HUDEP-2 (cell line): Measurements from ENCODE around the gene ABCB10.
"Not testable (repeated sequence)": the region's sequence is repeated elsewhere in the genome, so short reads cannot be mapped to it uniquely, and the experiment has no call there.

ENCODE experiments used
- DNase-seq, 76 experiments: peaks; one replicate each; lab custom pipeline; 2025; ENCODE audit not compliant: unreplicated experiment in 76 of 76; lab: John Stamatoyannopoulos, UW

The ABCB10 gene

DNA sequence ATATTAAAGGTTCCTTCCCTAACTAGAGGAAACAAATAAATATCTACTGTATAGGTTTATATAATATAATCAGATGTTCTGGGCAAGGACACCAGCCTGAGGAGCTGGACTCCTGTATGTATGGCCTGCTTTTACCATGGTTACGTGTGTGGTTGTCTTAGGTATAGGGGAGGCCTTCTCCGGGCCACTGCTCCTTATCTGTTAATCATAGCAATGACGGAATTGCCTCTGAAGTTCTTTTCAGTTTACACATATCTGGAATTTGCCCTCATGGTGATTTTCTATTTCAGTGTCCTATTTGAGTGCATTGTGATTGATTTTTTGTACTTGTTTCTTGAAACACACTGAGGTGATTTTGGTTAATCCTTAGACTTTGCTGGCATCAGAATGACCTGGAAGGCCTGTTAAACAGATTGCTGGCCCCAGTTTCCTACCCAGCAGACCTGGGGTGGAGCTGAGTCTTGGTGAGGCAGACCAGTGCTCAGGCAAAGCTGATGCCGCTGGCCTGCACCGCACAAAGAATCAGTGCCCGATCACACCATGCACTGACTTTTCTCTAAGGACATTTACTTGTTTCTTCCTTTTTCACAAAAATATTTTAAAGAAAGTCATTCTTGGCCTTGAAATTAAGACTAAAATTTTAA is 18.5 kb downstream of the ABCB10 start:
- no peak for DNase-seq

DNA sequence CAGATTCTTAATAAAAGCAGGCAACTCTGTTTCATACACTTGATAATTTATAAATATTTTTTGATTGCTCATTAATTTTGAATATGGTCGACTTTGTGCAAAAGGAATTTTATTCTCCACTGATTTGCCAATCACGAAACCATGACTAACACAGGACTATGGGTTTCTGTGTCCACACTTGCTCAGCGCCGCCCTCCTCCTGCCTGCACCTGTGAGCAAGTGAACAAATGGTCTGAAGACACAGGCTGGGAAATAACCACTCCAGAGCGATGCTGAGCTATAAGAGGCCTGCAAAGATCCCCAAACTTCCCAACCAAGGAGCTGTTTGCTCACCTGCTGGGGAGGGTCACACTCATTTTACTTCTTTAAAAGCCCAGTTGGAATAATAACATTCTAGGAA is 19.6 kb downstream of the ABCB10 start:
- DNase-seq: no peak

DNA sequence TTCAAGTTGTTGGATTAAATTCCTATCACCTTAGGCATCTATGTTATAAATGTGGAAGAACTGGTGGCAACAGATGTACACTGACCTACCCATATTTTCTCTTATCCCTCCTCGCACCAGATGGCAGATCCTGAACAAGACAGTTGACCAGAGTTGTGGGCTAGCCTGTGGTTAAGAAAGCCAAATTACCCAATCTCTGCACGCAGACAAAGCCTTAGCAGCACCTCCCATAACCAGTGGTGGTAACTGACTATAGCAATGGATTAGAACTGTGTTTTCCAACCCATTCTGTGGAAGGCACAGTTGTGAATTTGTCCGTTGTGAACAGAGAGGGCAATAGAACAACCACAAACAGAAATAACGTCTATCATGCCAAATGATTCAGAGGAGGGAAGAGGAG is 20.6 kb downstream of the ABCB10 start:
- peak in 6 of 76 experiments; percentile 5 to 57 (median 23) for DNase-seq

DNA sequence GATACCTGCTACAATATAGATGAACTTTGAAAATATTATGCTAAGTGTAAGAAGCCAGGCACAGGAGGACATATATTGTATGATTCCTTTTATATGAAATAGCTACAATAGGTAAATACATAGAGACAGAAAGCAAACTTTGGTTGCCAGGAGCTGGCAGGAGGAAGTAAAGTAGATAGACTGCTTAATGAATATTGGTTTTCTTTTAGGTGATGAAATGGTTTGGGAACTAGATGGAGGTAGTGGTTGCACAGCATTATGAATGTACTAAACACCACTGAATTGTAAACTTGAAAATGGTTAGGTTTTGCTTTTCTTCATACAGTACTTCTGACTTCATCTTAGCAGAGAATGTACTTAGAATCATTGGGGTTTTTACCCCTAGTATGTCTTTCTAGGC is 21.5 kb downstream of the ABCB10 start:
- DNase-seq: no peak

DNA sequence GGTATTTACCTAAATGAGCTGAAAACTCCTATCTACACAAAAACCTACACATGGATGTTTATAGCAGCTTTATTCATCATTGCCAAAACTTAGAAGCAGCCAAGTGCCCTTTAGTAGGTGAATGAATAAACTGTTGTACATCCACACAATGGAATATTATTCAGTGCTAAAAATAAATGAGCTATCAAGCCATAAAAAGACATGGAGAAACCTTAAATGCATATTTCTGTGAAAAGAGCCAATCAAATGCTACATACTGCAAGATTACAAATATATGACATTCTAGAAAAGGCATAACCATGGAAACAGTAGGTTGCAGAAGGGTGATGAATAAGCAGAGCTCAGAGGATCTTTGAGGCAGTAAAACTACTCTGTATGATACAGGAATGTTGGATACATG is 23.3 kb downstream of the ABCB10 start:
- no peak for DNase-seq

DNA sequence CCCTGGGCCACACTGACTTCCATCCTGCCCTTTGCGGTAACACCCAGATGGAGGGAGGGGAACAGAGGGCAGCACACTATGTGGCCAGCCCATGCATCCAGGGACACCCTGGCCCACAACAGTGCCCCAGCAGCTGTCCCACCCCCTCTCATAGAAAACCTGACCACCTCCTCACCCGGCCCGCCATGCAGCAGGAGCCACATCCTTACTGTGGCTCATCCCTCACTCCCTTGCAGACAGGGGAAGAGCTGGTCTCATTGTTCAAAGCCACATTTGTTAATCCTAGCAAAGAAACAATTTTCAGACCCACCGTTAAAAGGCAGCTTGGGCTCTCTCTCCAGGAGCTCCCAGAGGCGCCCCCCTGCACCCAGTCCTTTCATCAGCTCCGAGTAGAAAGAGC is 27.2 kb downstream of the ABCB10 start:
- no peak for DNase-seq

DNA sequence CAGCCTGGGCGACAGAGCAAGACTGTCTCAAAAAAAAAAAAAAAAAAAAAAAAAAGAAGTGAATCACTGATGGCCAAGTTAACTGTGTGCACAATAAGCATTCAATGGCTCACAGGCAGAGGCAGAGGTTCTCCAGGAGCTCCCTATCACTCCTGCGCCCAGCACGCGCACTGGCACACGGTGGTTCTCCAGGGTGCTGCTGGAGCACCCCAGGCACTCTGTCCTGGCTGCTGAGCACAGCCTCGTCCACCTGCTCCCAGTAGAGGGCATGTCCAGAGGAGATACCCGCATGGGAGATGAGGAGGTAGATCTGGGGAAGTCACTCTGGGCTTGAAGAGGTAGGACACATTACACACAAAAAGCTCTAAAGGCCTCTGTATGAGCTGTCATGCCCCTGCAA is 28.9 kb downstream of the ABCB10 start:
- DNase-seq: no peak

DNA sequence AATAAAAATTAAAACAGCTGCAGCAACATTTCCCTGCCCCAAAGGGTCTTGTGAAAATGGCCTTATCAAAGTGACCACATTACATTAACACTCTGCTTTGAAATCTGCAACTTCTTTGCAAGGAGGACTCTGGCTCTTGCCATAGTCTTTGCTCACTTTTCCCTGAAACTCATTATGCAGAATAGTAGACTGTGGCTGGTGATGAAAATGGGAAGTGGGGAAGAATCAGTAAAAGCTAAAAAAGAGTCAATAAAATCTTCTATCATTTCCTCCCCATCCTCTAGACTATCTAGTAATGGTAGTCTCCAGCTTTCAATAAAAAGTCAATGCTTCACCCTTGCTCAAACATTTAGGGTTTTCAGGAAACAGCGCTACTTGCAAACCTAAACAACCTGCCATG is 31.8 kb downstream of the ABCB10 start:
- no peak for DNase-seq

DNA sequence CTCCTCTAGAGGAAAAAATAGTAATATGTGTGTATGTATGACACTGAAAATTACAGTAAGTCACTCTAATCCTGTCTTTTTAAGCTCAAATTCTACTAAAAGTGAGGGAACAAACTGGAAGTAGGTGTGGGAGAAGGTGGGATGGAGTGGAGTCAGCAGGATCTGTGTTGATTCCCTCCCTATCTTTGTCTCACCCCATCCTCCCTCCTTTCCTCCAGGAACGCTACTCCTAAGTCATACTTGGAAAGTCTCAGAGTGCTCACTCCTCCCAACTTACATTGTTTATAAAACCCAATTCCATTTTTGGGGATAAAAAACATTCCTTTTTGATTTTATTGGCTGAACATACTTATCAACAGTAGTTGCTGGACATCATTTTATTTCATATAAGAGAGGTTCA is 35.5 kb downstream of the ABCB10 start:
- DNase-seq: no peak

DNA sequence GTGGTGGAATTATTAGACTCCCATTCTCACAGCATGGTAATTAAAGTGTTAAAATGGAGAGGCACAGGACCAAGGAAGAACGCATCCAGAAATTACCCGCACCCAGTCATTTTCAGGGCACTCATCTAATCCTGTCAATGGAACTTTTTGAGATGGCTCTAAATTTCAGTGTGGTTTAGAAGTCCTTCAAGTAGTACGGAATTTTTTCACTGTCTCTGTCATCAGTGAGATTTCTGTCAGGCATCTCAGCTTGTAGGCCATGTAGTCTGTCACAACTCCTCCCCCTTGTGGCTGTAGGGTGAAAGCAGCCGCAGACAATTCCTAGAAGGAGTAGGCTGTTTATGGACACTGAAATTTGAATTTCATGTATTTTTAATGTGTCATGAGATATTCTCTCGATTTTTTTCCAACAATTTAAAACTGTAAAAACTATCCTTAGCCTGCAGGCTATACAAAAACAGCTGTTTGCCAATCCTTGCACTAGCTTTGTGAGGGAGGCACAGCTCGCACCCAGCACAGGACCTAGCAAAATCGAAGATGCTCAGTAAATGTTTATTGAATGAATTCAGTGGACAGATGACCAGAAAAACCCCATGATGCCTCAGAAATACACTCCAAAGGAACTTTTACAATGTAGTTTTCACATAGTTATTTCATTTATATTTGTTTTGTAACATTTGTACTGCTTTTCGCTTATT is 43.8 kb downstream of the ABCB10 start:
- peak in 59 of 76 experiments; percentile 8 to 75 (median 42) for DNase-seq

DNA sequence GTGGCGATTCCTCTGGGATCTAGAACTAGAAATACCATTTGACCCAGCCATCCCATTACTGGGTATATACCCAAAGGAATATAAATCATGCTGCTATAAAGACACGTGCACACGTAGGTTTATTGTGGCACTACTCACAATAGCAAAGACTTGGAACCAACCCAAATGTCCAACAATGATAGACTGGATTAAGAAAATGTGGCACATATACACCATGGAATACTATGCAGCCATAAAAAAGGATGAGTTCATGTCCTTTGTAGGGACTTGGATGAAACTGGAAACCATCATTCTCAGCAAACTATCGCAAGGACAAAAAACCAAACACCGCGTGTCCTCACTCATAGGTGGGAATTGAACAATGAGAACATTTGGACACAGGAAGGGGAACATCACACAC is 46.9 kb downstream of the ABCB10 start:
- not testable (repeated sequence) for DNase-seq

DNA sequence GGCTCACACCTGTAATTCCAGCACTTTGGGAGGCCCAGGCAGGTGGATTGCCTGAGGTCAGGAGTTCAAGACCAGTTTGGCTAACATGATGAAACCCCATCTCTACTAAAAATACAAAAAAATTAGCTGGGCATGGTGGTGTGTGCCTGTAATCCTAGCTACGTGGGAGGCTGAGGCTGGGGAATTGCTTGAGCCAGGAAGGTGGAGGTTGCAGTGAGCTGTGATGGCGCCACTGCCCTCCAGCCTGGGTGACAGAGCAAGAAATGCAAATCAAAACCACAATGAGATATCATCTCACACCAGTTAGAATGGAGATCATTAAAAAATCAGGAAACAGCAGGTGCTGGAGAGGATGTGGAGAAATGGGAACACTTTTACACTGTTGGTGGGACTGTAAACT is 47.3 kb downstream of the ABCB10 start:
- not testable (repeated sequence) for DNase-seq

DNA sequence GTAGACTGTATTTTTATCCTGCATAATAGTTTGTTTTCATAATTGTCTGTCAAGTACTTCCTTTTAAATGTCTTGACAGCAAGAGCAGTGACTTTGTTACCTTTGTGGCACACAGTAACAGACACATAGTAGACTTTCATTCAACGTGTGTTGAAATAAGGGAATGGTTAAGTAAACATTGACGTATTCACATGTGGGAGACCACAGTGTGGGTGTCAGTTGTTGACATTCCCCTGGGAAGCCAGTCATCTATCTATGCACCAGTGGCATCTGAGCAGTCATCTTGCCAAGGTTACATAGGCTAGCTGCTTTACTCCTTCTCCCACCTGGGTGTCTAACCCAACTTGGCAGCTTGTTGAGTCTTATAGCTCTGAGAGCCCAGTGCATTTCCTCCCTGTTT is 48.9 kb downstream of the ABCB10 start:
- DNase-seq: no peak

DNA sequence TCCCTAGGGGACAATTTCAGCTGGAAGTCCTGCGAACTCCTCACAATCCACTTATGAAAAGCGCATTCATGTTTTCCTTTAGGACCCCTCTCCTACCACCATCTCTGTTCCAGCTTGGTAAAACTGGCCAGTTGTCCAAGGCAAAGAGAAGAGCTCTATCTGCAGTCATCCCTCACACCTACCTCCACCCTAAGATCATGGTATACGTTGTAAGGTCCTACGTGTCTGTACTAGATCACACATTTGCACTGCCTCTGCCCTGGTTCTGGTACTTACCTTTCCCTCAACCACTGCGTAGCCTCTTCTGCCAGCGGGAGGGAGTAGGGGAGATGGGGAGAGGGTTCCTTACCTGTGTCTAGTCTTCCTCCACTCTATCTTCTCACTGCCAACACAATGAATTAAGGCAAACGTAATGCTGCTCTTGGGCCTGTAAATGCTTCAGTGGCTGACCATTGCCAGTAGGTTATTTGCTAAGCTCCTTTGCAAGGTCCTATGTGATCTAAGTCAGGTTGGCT is 49.6 kb downstream of the ABCB10 start:
- peak in 3 of 76 experiments; percentile 3 to 13 (median 5) for DNase-seq

DNA sequence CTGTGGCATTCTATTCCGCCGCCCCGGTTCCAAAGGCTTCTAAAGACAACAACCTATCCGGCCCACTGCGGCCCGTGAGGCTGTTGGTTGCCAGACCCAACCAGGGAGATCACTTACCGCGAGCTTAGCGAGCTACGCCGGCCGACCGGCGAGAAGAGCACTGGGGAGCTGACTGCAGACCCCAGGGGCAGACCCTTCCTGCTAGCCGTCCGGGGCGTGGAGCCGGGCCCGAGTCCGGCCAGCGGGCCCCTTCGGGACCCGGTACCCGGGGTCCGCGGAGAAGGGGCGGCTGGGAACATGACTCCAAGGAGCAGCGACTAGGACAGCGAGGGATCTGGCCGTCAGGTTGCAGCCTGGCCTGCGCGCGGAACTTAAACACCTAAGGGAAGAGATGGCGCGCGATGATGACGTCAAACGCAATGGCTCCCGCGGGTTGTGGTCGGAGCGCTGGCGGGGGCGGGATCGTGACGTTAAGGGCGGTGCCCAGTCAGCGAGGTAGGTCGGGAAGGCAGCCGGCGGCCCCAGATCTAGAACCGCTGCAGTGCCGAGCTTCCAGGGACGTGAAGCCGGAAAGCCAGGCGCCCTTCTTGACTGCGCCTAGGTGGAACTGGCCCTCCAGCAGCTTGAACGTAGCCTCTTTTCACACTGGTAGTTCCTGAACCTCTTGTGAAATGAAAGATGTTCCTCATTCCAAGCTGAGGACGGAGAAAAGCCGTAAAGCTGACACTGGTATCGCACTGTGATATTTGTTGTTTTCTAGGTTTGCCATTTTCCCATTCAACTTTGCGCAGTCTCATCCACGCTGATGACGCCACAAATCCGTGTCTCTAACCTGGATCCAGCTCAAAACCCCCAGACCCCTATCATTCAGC is 50.3 kb downstream of the ABCB10 start, which contains the start of gene NUP133:
Gene NUP133, minus strand, starts transcription at position 391 of the 872 bp plus-strand sequence. Its CDS starts 92 bp downstream, at position 299.
- peak; percentile 26 to 98 (median 92) for DNase-seq

DNA sequence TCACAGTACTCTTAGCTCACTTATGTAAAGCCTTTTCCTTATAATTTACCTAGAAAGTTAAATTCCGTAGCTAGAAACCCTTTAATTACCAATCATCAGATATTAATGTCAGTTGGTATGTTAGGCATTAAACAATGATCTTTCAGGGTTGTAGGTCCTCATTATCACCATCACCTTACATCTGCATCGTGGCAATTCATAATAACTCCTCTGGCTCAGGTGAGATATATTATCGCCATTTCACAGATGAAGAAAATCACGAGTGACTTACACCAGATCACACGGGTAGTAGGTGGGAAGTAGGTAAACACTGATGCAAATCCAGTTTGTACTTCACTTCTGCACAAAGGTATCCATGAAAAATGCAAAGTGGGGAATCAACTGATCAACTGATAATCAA is 51.0 kb downstream of the ABCB10 start:
- no peak for DNase-seq

DNA sequence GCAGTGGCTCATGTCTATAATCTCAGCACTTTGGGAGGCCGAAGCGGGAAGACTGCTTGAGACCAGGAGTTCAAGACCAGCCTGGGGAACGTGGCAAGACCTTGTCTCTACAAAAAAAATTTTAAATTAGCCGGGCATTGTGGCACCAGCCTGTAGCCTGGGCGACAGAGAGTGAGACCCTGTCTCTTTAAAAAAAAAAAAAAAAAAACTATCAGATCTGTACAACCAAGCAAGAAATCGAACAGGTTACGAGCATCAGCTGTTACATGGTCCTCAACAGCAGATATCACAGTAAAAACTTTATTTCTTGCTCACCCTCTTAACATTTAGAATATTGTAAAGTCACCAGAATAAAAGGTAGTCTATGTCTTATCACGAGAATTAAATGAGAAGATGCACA is 51.9 kb downstream of the ABCB10 start:
- no peak for DNase-seq

DNA sequence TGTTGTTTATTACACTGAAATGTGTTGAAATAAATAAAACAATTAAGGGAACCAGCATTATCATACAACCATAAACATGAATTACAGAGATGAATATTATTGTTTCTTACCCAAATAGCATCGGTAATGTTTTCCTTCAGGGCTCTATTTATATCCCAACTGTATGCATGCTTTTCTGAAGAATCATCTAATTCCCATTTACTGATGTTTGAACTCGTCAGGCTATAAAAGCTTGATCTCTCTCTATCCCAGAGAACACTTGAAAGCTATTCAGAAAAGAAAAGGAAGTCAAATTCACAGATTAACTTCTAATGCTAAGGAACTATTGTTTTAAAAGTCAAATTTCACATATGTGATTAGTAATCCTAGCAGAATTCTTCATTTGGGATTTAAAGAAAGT is 62.7 kb downstream of the ABCB10 start:
- DNase-seq: no peak

DNA sequence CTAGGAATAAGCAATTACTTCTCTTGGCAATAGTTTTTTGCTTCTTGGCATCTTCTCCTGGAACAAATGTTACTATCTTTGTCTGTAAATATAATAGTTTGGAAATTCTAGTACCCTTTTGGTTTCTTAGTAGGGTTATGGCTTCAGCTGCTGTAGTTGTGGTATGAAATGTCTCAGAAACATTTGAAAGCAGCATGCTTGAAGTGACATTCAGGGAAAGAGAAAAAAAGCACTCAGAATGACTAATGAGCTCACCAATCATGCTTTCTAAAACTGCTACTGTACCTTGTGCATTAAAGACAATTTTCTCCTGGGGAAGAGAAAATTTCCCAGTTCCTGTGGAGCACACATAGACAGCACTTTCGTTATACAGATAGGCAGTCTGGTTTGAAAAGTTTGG is 71.3 kb downstream of the ABCB10 start:
- DNase-seq: no peak

DNA sequence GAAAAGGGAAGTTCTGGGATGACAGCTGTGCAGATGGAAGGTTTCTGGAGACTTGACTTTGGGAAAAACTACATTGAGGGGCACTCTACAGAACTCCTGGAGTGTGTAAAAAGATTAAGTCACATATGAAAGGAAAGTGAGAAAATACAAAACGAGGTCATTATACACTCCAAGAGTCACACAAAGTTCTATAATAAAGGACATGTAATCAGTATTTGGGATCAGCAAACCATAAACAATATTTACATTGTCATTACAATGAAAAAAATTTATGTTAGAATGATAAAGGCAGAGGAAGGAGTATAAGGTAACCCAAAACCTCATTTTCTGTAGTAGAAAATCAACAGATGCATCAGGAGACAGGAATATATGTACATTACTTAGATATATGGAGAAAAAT is 73.2 kb downstream of the ABCB10 start:
- DNase-seq: no peak

DNA sequence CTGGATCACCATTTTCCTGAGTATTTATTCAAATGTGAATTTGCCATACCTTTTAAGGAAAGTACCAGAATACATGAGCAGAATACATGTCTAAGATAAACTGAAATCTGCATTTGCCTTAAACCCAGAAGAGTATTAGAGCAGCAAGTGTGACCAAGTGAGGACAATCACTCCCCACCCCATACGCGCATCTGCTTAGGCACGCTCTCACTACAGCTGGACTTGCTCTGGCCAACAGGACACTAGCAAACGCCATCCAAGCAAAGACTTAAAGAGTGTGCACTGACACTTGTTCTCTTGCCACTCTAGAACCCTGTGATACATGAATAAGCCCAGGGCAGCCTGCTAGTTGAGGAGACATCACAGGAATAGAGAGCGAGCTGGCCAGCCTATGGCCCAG is 76.0 kb downstream of the ABCB10 start:
- DNase-seq: no peak
